SK-N-SH (cell line): ENCODE data around the gene INAFM2.

Source experiments
- ELF1 ChIP-seq: IDR thresholded peaks from 2 replicates; pipeline ENCODE4 v1.4.0; 2012
- EP300 ChIP-seq, 2 experiments: IDR thresholded peaks; 2 replicates each; pipeline versions ENCODE4 v1.4.0 to v1.6.1; 2012; ENCODE audit warnings: borderline replicate concordance in 1 of 2, low read depth in 1 of 2, low read length in 1 of 2
- EZH2phosphoT487 ChIP-seq: fragments of 200-600 bp; sonication (generic); IDR thresholded peaks from 2 replicates; pipeline ENCODE4 v1.6.1; 2017; ENCODE audit warnings: low read depth, mixed run types, mild to moderate bottlenecking, antibody characterized with exemption, moderate library complexity, borderline replicate concordance
- MXI1 ChIP-seq: IDR thresholded peaks from 2 replicates; pipeline ENCODE4 v1.6.1; 2012; ENCODE audit warnings: mild to moderate bottlenecking, low read depth, low read length, improper control_type of control experiment
- REST ChIP-seq: IDR thresholded peaks from 2 replicates; pipeline ENCODE4 v1.6.1; 2012; ENCODE audit warnings: mild to moderate bottlenecking, low read depth, low read length, moderate library complexity
- RFX5 ChIP-seq: IDR thresholded peaks from 2 replicates; pipeline ENCODE4 v1.6.1; 2012; ENCODE audit warnings: mild to moderate bottlenecking, improper control_type of control experiment, low read length
- USF1 ChIP-seq: IDR thresholded peaks from 2 replicates; pipeline ENCODE4 v1.4.0; 2012; ENCODE audit warnings: low read depth, borderline replicate concordance
- TF ChIP-seq, protein P1 (sequence below): fragments of 150-350 bp; IDR thresholded peaks from 2 replicates; pipeline ENCODE4 v1.6.1; 2017; ENCODE audit warnings: antibody characterized with exemption, low read length, low read depth, borderline replicate concordance
- TF ChIP-seq, protein P2 (sequence below): fragments of 150-350 bp; IDR thresholded peaks from 2 replicates; pipeline ENCODE4 v1.6.1; 2016; ENCODE audit warnings: mild to moderate bottlenecking, low read depth, low read length
- TF ChIP-seq, protein P3 (sequence below): fragments of 200-600 bp; sonication (generic); IDR thresholded peaks from 2 replicates; pipeline ENCODE4 v1.6.1; 2017; ENCODE audit warnings: antibody characterized with exemption, mild to moderate bottlenecking, moderate library complexity

DNA sequence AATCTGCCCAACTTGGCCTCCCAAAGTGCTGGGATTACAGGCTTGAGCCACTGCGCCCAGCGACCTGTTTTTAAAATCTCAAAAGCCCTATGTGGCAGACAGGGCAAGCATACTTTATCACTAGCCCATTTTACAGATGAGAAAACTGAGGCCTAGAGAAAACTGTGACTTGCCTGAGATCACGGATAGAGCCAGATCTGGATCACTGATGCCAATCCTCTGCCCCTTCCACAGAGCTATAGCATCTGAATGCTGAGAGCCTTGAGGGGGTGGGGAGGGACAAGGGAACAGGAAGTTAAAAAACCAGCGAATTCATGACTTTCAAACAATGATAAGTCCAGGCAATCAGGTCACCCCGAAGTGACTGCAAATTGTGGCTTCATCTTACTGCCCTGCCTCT is 48.0 kb upstream of the INAFM2 start:
- TF ChIP-seq, protein P1, sequence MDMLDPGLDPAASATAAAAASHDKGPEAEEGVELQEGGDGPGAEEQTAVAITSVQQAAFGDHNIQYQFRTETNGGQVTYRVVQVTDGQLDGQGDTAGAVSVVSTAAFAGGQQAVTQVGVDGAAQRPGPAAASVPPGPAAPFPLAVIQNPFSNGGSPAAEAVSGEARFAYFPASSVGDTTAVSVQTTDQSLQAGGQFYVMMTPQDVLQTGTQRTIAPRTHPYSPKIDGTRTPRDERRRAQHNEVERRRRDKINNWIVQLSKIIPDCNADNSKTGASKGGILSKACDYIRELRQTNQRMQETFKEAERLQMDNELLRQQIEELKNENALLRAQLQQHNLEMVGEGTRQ = no peak
- no peak for TF ChIP-seq MXI1
- no peak for TF ChIP-seq EP300 (IDR thresholded peaks at IDR 0.05; ENCODE audit: borderline replicate concordance in 1 of 2, low read depth in 1 of 2, low read length in 1 of 2)
- no peak for TF ChIP-seq REST
- TF ChIP-seq EZH2phosphoT487 = no peak
- no peak for TF ChIP-seq ELF1
- no peak for TF ChIP-seq RFX5
- TF ChIP-seq, protein P2, sequence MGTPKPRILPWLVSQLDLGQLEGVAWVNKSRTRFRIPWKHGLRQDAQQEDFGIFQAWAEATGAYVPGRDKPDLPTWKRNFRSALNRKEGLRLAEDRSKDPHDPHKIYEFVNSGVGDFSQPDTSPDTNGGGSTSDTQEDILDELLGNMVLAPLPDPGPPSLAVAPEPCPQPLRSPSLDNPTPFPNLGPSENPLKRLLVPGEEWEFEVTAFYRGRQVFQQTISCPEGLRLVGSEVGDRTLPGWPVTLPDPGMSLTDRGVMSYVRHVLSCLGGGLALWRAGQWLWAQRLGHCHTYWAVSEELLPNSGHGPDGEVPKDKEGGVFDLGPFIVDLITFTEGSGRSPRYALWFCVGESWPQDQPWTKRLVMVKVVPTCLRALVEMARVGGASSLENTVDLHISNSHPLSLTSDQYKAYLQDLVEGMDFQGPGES = no peak
- TF ChIP-seq, protein P3, sequence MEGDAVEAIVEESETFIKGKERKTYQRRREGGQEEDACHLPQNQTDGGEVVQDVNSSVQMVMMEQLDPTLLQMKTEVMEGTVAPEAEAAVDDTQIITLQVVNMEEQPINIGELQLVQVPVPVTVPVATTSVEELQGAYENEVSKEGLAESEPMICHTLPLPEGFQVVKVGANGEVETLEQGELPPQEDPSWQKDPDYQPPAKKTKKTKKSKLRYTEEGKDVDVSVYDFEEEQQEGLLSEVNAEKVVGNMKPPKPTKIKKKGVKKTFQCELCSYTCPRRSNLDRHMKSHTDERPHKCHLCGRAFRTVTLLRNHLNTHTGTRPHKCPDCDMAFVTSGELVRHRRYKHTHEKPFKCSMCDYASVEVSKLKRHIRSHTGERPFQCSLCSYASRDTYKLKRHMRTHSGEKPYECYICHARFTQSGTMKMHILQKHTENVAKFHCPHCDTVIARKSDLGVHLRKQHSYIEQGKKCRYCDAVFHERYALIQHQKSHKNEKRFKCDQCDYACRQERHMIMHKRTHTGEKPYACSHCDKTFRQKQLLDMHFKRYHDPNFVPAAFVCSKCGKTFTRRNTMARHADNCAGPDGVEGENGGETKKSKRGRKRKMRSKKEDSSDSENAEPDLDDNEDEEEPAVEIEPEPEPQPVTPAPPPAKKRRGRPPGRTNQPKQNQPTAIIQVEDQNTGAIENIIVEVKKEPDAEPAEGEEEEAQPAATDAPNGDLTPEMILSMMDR = no peak
- no peak for TF ChIP-seq USF1
